Gastrocnemius medialis (tissue), 4 donors: ENCODE results near the gene LRRK1. TPM values are rescaled to one million over a fixed set of nuclear protein-coding genes. Genes with fewer than 3 reads are reported as not detected.

Experiments
- ATAC-seq, 2 donors: fragments of 150-250 bp; one replicate each; pipeline ENCODE4 v1.9.1; 2016
- DNase-seq, 2 donors: peaks; one replicate each; pipeline ENCODE4 v3.0.0-alpha.2; 2019
- H3K27ac ChIP-seq, 4 donors: fragments of 200-600 bp; sonication (generic); 1 replicate in 1 of 4; 2 replicates in 3 of 4; pipeline ENCODE4 v1.5.1; 2016 to 2018; ENCODE audit warnings: mild to moderate bottlenecking in 2 of 4, moderate library complexity in 1 of 4
- H3K27me3 ChIP-seq, 3 donors: fragments of 200-600 bp; sonication (generic) in 2 of 3; 1 replicate in 1 of 3; 2 replicates in 2 of 3; pipeline versions ENCODE4 v1.5.1 to v1.6.0; 2016 to 2019; ENCODE audit warnings: mild to moderate bottlenecking in 1 of 3, moderate library complexity in 1 of 3
- H3K36me3 ChIP-seq, 2 donors: fragments of 200-600 bp; sonication (generic) in 1 of 2; one replicate each; pipeline ENCODE4 v1.5.1; 2017 to 2018
- H3K4me1 ChIP-seq, 2 donors: fragments of 200-600 bp; sonication (generic) in 1 of 2; one replicate each; pipeline ENCODE4 v1.5.1; 2016 to 2017; ENCODE audit warnings: mild to moderate bottlenecking in 2 of 2
- H3K4me3 ChIP-seq, 4 donors: fragments of 200-600 bp; sonication (generic) in 3 of 4; 1 replicate in 1 of 4; 2 replicates in 3 of 4; pipeline ENCODE4 v1.5.1; 2016 to 2019; ENCODE audit warnings: mild to moderate bottlenecking in 2 of 4
- H3K9me3 ChIP-seq, 3 donors: fragments of 200-600 bp; sonication (generic) in 2 of 3; 1 replicate in 1 of 3; 2 replicates in 2 of 3; pipeline ENCODE4 v1.5.1; 2016 to 2019
- POLR2A ChIP-seq, 2 donors: fragments of 450-650 bp; IDR thresholded peaks; one replicate each; pipeline ENCODE4 v1.6.1; 2017; ENCODE audit warnings: antibody characterized with exemption in 2 of 2, mild to moderate bottlenecking in 2 of 2, moderate library complexity in 2 of 2
- in situ Hi-C, 4 donors: fragments of 200-750 bp; cut with MboI; loops; one replicate each; pipeline versions ENCODE4 v1.15.0 to v1.8.0; 2017; ENCODE audit warnings: low sequenced_read_pairs in 4 of 4
- intact Hi-C: fragments of 100-400 bp; cut with DNase I; formaldehyde crosslinking; loops from one replicate; pipeline ENCODE4 v1.15.1; 2023; ENCODE audit warnings: low total_unique reads
- total RNA-seq, 4 donors: library from RNA; depleted of rRNA; stranded (reverse); fragments of >200 nt; gene quantifications; one replicate each; pipeline versions ENCODE4 v1.1.0 to v1.2.3, GENCODE V29; 2016
- TF ChIP-seq, protein P1 (sequence below), 5 experiments: fragments of 450-650 bp in 3 of 5; fragments of 200-600 bp in 2 of 5; sonication (generic) in 2 of 5; IDR thresholded peaks in 4 of 5; conservative IDR thresholded peaks in 1 of 5; 1 replicate in 4 of 5; 2 replicates in 1 of 5; pipeline ENCODE4 v1.5.1; 2016 to 2019; ENCODE audit warnings: antibody characterized with exemption in 5 of 5, mild to moderate bottlenecking in 3 of 5, moderate library complexity in 3 of 5

The LRRK1 gene
- total RNA-seq, 4 donors from 2014 or later: 0.87 to 5.6 (median 1.7) TPM

DNA sequence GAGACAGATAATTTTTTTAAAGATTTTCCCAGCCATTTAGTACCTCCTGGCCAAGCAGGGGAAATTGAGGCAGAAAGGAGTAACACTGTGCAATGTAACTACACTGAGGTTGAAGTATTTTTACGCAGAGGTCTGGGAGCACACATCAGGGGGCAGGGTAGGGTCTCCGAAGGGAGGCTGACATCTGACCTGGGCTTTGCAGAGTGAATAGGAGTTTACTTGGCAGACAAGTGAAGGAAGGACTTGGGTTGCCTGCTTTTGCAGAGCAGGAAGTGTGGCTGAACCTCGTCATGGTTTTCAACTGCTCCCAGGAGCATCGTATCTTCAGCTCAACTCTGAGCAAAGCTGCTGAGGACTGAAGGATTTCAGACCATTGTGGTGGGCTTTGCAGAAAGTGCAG is 66.2 kb downstream of the LRRK1 start:
- DNase-seq: no peak
- Histone ChIP-seq H3K27me3 (no peaks in the 10 kb centered on the region), H3K9me3 (no peaks in the 10 kb centered on the region), H3K36me3 (peaks cover 0 to 4% of the 10 kb centered on the region in 2 donors), H3K4me3 (no peak overlapping the region), H3K27ac (no peak overlapping the region), H3K4me1 (no peaks in the 10 kb centered on the region)
- intact Hi-C loops (no loop called here), in situ Hi-C loops (no loop called here)
- no peak for TF ChIP-seq POLR2A (IDR thresholded peaks at IDR 0.05)
- TF ChIP-seq, protein P1, sequence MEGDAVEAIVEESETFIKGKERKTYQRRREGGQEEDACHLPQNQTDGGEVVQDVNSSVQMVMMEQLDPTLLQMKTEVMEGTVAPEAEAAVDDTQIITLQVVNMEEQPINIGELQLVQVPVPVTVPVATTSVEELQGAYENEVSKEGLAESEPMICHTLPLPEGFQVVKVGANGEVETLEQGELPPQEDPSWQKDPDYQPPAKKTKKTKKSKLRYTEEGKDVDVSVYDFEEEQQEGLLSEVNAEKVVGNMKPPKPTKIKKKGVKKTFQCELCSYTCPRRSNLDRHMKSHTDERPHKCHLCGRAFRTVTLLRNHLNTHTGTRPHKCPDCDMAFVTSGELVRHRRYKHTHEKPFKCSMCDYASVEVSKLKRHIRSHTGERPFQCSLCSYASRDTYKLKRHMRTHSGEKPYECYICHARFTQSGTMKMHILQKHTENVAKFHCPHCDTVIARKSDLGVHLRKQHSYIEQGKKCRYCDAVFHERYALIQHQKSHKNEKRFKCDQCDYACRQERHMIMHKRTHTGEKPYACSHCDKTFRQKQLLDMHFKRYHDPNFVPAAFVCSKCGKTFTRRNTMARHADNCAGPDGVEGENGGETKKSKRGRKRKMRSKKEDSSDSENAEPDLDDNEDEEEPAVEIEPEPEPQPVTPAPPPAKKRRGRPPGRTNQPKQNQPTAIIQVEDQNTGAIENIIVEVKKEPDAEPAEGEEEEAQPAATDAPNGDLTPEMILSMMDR (IDR thresholded peaks at IDR 0.05 in 4 of 5, conservative IDR thresholded peaks at IDR 0.05 in 1 of 5): no peak
- ATAC-seq: no peak

DNA sequence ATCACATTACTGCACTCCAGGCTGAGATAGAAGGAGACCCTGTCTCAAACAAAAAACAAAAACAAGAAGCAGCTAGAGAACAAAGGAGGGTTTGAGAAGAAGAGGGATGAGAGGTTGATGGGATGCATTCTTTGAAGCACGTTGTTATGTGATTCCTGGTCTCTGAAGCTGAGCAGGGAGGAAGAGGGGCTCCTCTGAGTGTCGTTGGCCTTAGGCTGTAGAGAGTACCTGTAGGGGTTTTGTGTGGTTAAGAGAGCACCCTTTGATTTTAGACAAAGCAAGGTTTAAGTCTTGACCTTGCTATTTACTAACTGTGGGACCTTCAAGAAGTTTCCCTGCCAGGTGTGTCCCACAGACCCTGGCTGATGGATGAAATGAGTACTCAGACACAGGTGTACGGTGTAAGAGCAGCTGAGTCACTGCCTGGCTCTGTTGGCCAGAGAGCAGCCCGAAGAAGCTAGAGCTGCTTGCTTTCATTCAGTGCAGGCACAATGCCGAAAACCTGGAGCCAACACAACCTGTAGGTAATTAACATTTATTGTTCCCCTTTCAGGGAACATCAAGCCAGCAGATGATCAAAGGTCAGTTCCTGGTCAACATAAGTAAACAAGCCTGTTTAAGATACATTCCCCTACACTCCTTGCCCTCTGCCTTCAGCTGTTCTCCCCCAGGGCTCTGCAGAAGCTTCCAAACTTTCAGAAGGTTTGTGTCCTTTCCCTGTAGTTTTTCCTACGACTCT is 67.2 kb downstream of the LRRK1 start:
- no peak for DNase-seq
- Histone ChIP-seq H3K4me3 (no peak overlapping the region), H3K9me3 (no peaks in the 10 kb centered on the region), H3K4me1 (no peaks in the 10 kb centered on the region), H3K27me3 (no peaks in the 10 kb centered on the region), H3K36me3 (peaks cover 0 to 4% of the 10 kb centered on the region in 2 donors), H3K27ac (peak overlapping the region in 2 of 4 donors; percentile 6 to 12)
- TF ChIP-seq POLR2A (IDR thresholded peaks at IDR 0.05): no peak
- TF ChIP-seq, protein P1 (IDR thresholded peaks at IDR 0.05 in 4 of 5, conservative IDR thresholded peaks at IDR 0.05 in 1 of 5): no peak
- in situ Hi-C loops: no loop called here
- ATAC-seq: no peak
- intact Hi-C loops: no loop called here

DNA sequence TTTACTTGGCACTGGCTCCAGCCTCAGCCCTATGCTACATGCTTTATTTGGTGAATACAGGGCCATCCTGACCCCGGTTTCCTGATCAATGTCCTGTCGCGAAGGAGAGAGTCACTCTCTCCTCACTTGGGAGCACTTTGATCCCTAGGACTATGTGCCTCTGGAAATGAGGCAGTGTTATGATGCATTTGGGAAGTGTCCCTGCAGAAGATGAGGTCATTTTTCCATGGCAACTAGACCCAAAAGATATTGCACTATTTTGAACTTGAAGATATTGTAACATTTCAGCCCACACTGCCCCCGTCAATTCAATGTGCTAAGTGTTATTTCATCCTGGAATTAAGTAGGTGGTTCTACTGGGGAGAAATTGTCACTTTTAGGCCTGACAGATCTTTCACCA is 68.0 kb downstream of the LRRK1 start:
- no peaks in the 10 kb centered on the region for H3K4me1 ChIP-seq
- intact Hi-C loops (no loop called here), in situ Hi-C loops (no loop called here)
- no peaks in the 10 kb centered on the region for H3K27me3 ChIP-seq
- DNase-seq (no peak), ATAC-seq (peak in 1 of 2 donors; percentile 36)
- no peak for TF ChIP-seq POLR2A (IDR thresholded peaks at IDR 0.05)
- TF ChIP-seq, protein P1 (IDR thresholded peaks at IDR 0.05 in 4 of 5, conservative IDR thresholded peaks at IDR 0.05 in 1 of 5): no peak
- peaks cover 0 to 4% of the 10 kb centered on the region in 2 donors for H3K36me3 ChIP-seq
- H3K9me3 ChIP-seq: no peaks in the 10 kb centered on the region
- H3K27ac ChIP-seq: peak overlapping the region in 3 of 4 donors; percentile 6 to 40 (median 12)
- no peak overlapping the region for H3K4me3 ChIP-seq

DNA sequence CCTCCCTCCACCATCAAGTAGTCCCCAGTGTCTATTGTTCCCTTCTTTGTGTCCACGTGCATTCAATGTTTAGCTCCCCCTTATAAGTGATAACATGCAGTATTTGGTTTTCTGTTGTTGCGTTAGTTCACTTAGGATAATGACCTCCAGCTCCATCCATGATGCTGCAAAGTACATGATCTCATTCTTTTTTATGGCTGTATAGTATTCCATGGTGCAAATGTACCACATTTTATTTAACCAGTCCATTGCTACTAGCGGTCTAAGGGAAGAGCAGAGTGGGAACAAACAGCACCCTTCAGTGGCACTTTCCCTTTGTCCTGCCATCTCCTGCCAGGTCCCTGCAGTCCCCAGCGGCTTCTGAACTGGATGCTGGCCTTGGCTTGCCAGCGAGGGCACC is 69.1 kb downstream of the LRRK1 start:
- H3K27ac ChIP-seq: no peak overlapping the region
- no peak for ATAC-seq
- in situ Hi-C loops: no loop called here

More for the DNA sequence above, 69.1 kb downstream of the LRRK1 start:
- H3K4me1 ChIP-seq: no peaks in the 10 kb centered on the region
- no peaks in the 10 kb centered on the region for H3K9me3 ChIP-seq
- H3K27me3 ChIP-seq: no peaks in the 10 kb centered on the region
- H3K4me3 ChIP-seq: no peak overlapping the region
- no peak for DNase-seq
- intact Hi-C loops: no loop called here
- H3K36me3 ChIP-seq: peaks cover 0 to 4% of the 10 kb centered on the region in 2 donors
- TF ChIP-seq, protein P1 (IDR thresholded peaks at IDR 0.05 in 4 of 5, conservative IDR thresholded peaks at IDR 0.05 in 1 of 5): no peak
- no peak for TF ChIP-seq POLR2A (IDR thresholded peaks at IDR 0.05)
